A673 (cell line): Measurements from ENCODE around the gene ATG4B. TPM values are rescaled to one million over a fixed set of nuclear protein-coding genes. Genes with fewer than 3 reads are reported as not detected.
A peak's percentile ranks its signal among the peaks of the same experiment; 100 is the strongest.

Experiments
- BruUV-seq: library from RNA; stranded (reverse); fragments of 400-500 nt; replicated peaks from 2 replicates; lab custom pipeline; 2021; lab: Mats Ljungman, UMichigan
- CTCF ChIA-PET: fragments of 300-600 bp; sonication (Branson Sonifier 250); formaldehyde crosslinking; loops from one replicate; lab custom pipeline; 2022; ENCODE audit warnings: antibody characterized with exemption; lab: Charles Lee
- POLR2A ChIA-PET: fragments of 300-600 bp; sonication (Branson Sonifier 250); formaldehyde crosslinking; loops from one replicate; lab custom pipeline; 2022; ENCODE audit warnings: antibody characterized with exemption; ENCODE audit not compliant: low non-redundant PET; lab: Charles Lee
- DNase-seq: peaks from one replicate; pipeline ENCODE4 v3.0.0-alpha.2; 2015; ENCODE audit warnings: low spot score
- H3K27ac ChIP-seq: fragments of 200-600 bp; sonication (generic); 2 replicates; pipeline ENCODE4 v1.5.1; 2016; ENCODE audit warnings: mixed run types, low read depth, mild to moderate bottlenecking, mixed read lengths, antibody characterized with exemption, low read length; ENCODE audit not compliant: poor library complexity, severe bottlenecking
- H3K27me3 ChIP-seq: fragments of 200-600 bp; sonication (generic); replicated peaks from 2 replicates; pipeline ENCODE4 v1.6.1; 2017; ENCODE audit warnings: mixed run types, low read depth, mild to moderate bottlenecking, mixed read lengths, antibody characterized with exemption, low read length; ENCODE audit not compliant: insufficient read depth, poor library complexity
- H3K36me3 ChIP-seq: fragments of 200-600 bp; sonication (generic); 2 replicates; pipeline ENCODE4 v1.6.1; 2016; ENCODE audit warnings: mixed run types, mild to moderate bottlenecking, mixed read lengths, antibody characterized with exemption, low read length; ENCODE audit not compliant: insufficient read depth, poor library complexity, severe bottlenecking
- H3K4me1 ChIP-seq: fragments of 200-600 bp; sonication (generic); 2 replicates; pipeline ENCODE4 v1.6.1; 2017; ENCODE audit warnings: mixed run types, mild to moderate bottlenecking, mixed read lengths, antibody characterized with exemption, low read length; ENCODE audit not compliant: insufficient read depth, poor library complexity, severe bottlenecking
- H3K4me3 ChIP-seq: fragments of 200-600 bp; sonication (generic); 2 replicates; pipeline ENCODE4 v1.5.1; 2016; ENCODE audit warnings: low read depth, mixed run types, mild to moderate bottlenecking, mixed read lengths, low read length; ENCODE audit not compliant: poor library complexity, severe bottlenecking
- H3K9me3 ChIP-seq: fragments of 200-600 bp; sonication (generic); 2 replicates; pipeline ENCODE4 v1.6.1; 2016; ENCODE audit warnings: mixed run types, low read depth, mild to moderate bottlenecking, mixed read lengths, antibody characterized with exemption, low read length; ENCODE audit not compliant: poor library complexity, severe bottlenecking
- CTCF ChIP-seq: fragments of 300-800, 200-600 bp; sonication (generic); conservative IDR thresholded peaks from 2 replicates; pipeline ENCODE4 v1.5.1; 2017; ENCODE audit warnings: low read depth, mild to moderate bottlenecking, antibody characterized with exemption, low read length, moderate library complexity, mixed read lengths
- EZH2 ChIP-seq: fragments of 200-600 bp; sonication (generic); IDR thresholded peaks from 2 replicates; pipeline ENCODE4 v1.6.1; 2017; ENCODE audit warnings: borderline replicate concordance, low read depth, mild to moderate bottlenecking, mixed read lengths, antibody characterized with exemption, low read length; ENCODE audit not compliant: poor library complexity, severe bottlenecking
- intact Hi-C: fragments of 100-400 bp; cut with micrococcal nuclease; formaldehyde crosslinking; loops from one replicate; pipeline ENCODE4 v1.10.0; 2022; ENCODE audit not compliant: unreplicated experiment
- total RNA-seq: library from RNA; stranded (reverse); gene quantifications from 2 replicates; pipeline ENCODE4 v1.2.3, GENCODE V29; 2021

ATG4B gene
- total RNA-seq, 1 experiment from 2014 or later = 102 TPM

GRCh38 chr2:241615522-241616052 is 21.9 kb upstream of the ATG4B start:
- DNase-seq = no peak
- TF ChIP-seq CTCF (no peak), EZH2 (no peak)
- CTCF ChIA-PET = no interaction called here
- H3K4me1 ChIP-seq = peaks cover 43% of the 10 kb centered on the region
- H3K4me3 ChIP-seq = no peak overlapping the region
- no TSS peak for BruUV-seq
- POLR2A ChIA-PET = interaction anchor here (0.6 kb wide), 1 partner anchor 10 kb away, joined by 3 read pairs; no protein-coding TSS in a partner anchor
- intact Hi-C loops = no loop called here
- H3K36me3 ChIP-seq = peaks cover 2% of the 10 kb centered on the region
- no peak overlapping the region for H3K27ac ChIP-seq
- no peaks in the 10 kb centered on the region for H3K27me3 ChIP-seq
- H3K9me3 ChIP-seq = no peaks in the 10 kb centered on the region

- no peaks in the 10 kb centered on the region for H3K9me3 ChIP-seq
- BruUV-seq = no TSS peak
- no peak for DNase-seq
- TF ChIP-seq CTCF = no peak
- no peak for TF ChIP-seq EZH2
- no peak overlapping the region for H3K4me3 ChIP-seq
- no peaks in the 10 kb centered on the region for H3K27me3 ChIP-seq
- H3K4me1 ChIP-seq = peaks cover 40% of the 10 kb centered on the region
- H3K36me3 ChIP-seq = peaks cover 5% of the 10 kb centered on the region
- intact Hi-C loops = no loop called here
- ChIA-PET CTCF (no interaction called here), POLR2A (interaction anchor here (0.6 kb wide), 1 partner anchor 11 kb away, joined by 3 read pairs; no protein-coding TSS in a partner anchor)
- no peak overlapping the region for H3K27ac ChIP-seq
These were observed 21.0 kb upstream of the ATG4B start for GRCh38 chr2:241616168-241617125.

- Histone ChIP-seq H3K36me3 (peaks cover 5% of the 10 kb centered on the region), H3K9me3 (no peaks in the 10 kb centered on the region), H3K4me1 (peaks cover 34% of the 10 kb centered on the region), H3K27ac (peak overlapping the region; percentile 39), H3K4me3 (peak overlapping the region; percentile 15), H3K27me3 (no peaks in the 10 kb centered on the region)
- no peak for TF ChIP-seq CTCF
- no peak for TF ChIP-seq EZH2
- BruUV-seq = no TSS peak
- ChIA-PET POLR2A (no interaction called here), CTCF (no interaction called here)
- intact Hi-C loops = no loop called here
- peak; percentile 73 for DNase-seq
These were observed 19.9 kb upstream of the ATG4B start for GRCh38 chr2:241617431-241618154.
